ENCODE results near the gene FGD3. TPM values are rescaled to one million over a fixed set of nuclear protein-coding genes. Genes with fewer than 3 reads are reported as not detected.

The FGD3 gene
- total and polyA plus RNA-seq, 9 of the 15 experiments (the other 6 are each of a cell fraction or from before 2014, with no cell fraction given) = 0.07 to 1.3 (median 0.29) TPM

GRCh38 chr9:92974161-92974661 lies 26.9 kb downstream of the FGD3 start:
- BruUV-seq (replicated peaks) = no TSS peak
- intact Hi-C loops (cut with micrococcal nuclease) (no loop called here), in situ Hi-C loops (cut with MboI) (no loop called here)
- H3K4me1 ChIP-seq (replicated peaks in 1 of 2; ENCODE audit: control insufficient read depth in 2 of 2, insufficient read depth in 2 of 2, low read length in 2 of 2) = 0 out of 5 replicates have a peak, but pooled peaks cover 0 to 3% of the 10 kb centered on the region in 2 experiments
- no peaks in the 10 kb centered on the region for H3K9me3 ChIP-seq (replicated peaks; ENCODE audit: control insufficient read depth, insufficient read depth, low read depth, low read length)
- H3K79me2 ChIP-seq (ENCODE audit: control insufficient read depth, insufficient read depth, low read length) = no peaks in the 10 kb centered on the region
- 1% methylated on average over 10 of the region's 10 CpGs for WGBS (ENCODE audit: insufficient coverage, low coverage, missing lambda C conversion rate)
- H3K9ac ChIP-seq (ENCODE audit: insufficient read depth in 1 of 2, low read depth in 2 of 2, low read length in 2 of 2) = no peak overlapping the region
- no peak overlapping the region for H3K27ac ChIP-seq (ENCODE audit: extremely low read depth, low read depth, low read length)
- ATAC-seq (no peak), DNase-seq (ENCODE audit: extremely low read depth in 1 of 4, low spot score in 3 of 4) (no peak), FAIRE-seq (no peak)
- H3K4me3 ChIP-seq = no peak overlapping the region
- H2AFZ ChIP-seq (ENCODE audit: low read depth, low read length) = no peak overlapping the region
- POLR2A ChIA-PET = no interaction called here
- H3K9me1 ChIP-seq (ENCODE audit: control insufficient read depth, insufficient read depth, low read length) = no peaks in the 10 kb centered on the region
- CTCF ChIA-PET (ENCODE audit: low intra/inter-chr PET ratio) = no interaction called here
- no peaks in the 10 kb centered on the region for H4K20me1 ChIP-seq (replicated peaks; ENCODE audit: control insufficient read depth, insufficient read depth, low read length)
- H3K27me3 ChIP-seq (ENCODE audit: control insufficient read depth in 2 of 2, insufficient read depth in 2 of 2, low read length in 2 of 2) = peaks cover 18 to 67% of the 10 kb centered on the region in 2 experiments; a peak in 4 of 5 replicates
- H3K36me3 ChIP-seq (ENCODE audit: control insufficient read depth, insufficient read depth, low read length) = no peaks in the 10 kb centered on the region
- TF ChIP-seq SAP30 (IDR thresholded peaks at IDR 0.05; ENCODE audit: borderline replicate concordance, insufficient read depth, low read depth, low read length, poor library complexity, severe bottlenecking) = no peak
- TF ChIP-seq, protein P1, sequence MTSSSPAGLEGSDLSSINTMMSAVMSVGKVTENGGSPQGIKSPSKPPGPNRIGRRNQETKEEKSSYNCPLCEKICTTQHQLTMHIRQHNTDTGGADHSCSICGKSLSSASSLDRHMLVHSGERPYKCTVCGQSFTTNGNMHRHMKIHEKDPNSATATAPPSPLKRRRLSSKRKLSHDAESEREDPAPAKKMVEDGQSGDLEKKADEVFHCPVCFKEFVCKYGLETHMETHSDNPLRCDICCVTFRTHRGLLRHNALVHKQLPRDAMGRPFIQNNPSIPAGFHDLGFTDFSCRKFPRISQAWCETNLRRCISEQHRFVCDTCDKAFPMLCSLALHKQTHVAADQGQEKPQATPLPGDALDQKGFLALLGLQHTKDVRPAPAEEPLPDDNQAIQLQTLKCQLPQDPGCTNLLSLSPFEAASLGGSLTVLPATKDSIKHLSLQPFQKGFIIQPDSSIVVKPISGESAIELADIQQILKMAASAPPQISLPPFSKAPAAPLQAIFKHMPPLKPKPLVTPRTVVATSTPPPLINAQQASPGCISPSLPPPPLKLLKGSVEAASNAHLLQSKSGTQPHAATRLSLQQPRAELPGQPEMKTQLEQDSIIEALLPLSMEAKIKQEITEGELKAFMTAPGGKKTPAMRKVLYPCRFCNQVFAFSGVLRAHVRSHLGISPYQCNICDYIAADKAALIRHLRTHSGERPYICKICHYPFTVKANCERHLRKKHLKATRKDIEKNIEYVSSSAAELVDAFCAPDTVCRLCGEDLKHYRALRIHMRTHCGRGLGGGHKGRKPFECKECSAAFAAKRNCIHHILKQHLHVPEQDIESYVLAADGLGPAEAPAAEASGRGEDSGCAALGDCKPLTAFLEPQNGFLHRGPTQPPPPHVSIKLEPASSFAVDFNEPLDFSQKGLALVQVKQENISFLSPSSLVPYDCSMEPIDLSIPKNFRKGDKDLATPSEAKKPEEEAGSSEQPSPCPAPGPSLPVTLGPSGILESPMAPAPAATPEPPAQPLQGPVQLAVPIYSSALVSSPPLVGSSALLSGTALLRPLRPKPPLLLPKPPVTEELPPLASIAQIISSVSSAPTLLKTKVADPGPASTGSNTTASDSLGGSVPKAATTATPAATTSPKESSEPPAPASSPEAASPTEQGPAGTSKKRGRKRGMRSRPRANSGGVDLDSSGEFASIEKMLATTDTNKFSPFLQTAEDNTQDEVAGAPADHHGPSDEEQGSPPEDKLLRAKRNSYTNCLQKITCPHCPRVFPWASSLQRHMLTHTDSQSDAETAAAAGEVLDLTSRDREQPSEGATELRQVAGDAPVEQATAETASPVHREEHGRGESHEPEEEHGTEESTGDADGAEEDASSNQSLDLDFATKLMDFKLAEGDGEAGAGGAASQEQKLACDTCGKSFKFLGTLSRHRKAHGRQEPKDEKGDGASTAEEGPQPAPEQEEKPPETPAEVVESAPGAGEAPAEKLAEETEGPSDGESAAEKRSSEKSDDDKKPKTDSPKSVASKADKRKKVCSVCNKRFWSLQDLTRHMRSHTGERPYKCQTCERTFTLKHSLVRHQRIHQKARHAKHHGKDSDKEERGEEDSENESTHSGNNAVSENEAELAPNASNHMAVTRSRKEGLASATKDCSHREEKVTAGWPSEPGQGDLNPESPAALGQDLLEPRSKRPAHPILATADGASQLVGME (CRISPR knock-in tag; IDR thresholded peaks at IDR 0.05) = no peak
- no peak for TF ChIP-seq CREB1 (IDR thresholded peaks at IDR 0.05)
- TF ChIP-seq CREB1 (CRISPR knock-in tag; IDR thresholded peaks at IDR 0.05) = no peak
- TF ChIP-seq PREB (CRISPR knock-in tag; IDR thresholded peaks at IDR 0.05) = no peak
- no peak for TF ChIP-seq TCF15 (CRISPR knock-in tag; IDR thresholded peaks at IDR 0.05)
- no peak overlapping the region for H3K4me2 ChIP-seq (ENCODE audit: insufficient read depth, low read length)

Measured in K562 (cell line).